Neutrophil (primary cell): Measurements from ENCODE around the gene MYD88.

ENCODE experiments used
- H3K27ac ChIP-seq: fragments of 200-600 bp; sonication (generic); 2 replicates; pipeline ENCODE4 v1.5.1; 2016; ENCODE audit warnings: mild to moderate bottlenecking, moderate library complexity
- H3K27me3 ChIP-seq: fragments of 200-600 bp; sonication (generic); 2 replicates; pipeline ENCODE4 v1.6.0; 2016; ENCODE audit warnings: mild to moderate bottlenecking
- H3K36me3 ChIP-seq: fragments of 200-600 bp; sonication (generic); 2 replicates; pipeline ENCODE4 v1.5.1; 2017
- H3K4me1 ChIP-seq, 2 experiments: fragments of 200-600 bp in 1 of 2; sonication (generic) in 1 of 2; 1 replicate in 1 of 2; 2 replicates in 1 of 2; pipeline versions ENCODE4 v1.5.1 to v1.6.1; 2013 to 2016; ENCODE audit warnings: low read depth in 1 of 2, low read length in 1 of 2, mild to moderate bottlenecking in 1 of 2, moderate library complexity in 1 of 2; ENCODE audit not compliant: control insufficient read depth in 1 of 2, insufficient read depth in 1 of 2
- H3K4me3 ChIP-seq, 2 experiments: fragments of 200-600 bp in 1 of 2; sonication (generic) in 1 of 2; 1 replicate in 1 of 2; 2 replicates in 1 of 2; pipeline ENCODE4 v1.5.1; 2013 to 2016; ENCODE audit warnings: low read depth in 1 of 2, low read length in 1 of 2, mild to moderate bottlenecking in 1 of 2, moderate library complexity in 1 of 2
- H3K9me3 ChIP-seq: fragments of 200-600 bp; sonication (generic); 2 replicates; pipeline ENCODE4 v1.5.1; 2016
- TF ChIP-seq, protein P1 (sequence below): fragments of 200-600 bp; sonication (generic); IDR thresholded peaks from 2 replicates; pipeline ENCODE4 v1.5.1; 2016; ENCODE audit warnings: antibody characterized with exemption

Gene MYD88

GRCh38 chr3:38114875-38115644, 23.4 kb upstream of the MYD88 start:
- H3K27me3 ChIP-seq, result no peaks in the 10 kb centered on the region
- H3K4me1 ChIP-seq, result peaks cover 26 to 27% of the 10 kb centered on the region in 2 experiments
- H3K27ac ChIP-seq, result no peak overlapping the region
- H3K9me3 ChIP-seq, result no peaks in the 10 kb centered on the region
- TF ChIP-seq, protein P1, sequence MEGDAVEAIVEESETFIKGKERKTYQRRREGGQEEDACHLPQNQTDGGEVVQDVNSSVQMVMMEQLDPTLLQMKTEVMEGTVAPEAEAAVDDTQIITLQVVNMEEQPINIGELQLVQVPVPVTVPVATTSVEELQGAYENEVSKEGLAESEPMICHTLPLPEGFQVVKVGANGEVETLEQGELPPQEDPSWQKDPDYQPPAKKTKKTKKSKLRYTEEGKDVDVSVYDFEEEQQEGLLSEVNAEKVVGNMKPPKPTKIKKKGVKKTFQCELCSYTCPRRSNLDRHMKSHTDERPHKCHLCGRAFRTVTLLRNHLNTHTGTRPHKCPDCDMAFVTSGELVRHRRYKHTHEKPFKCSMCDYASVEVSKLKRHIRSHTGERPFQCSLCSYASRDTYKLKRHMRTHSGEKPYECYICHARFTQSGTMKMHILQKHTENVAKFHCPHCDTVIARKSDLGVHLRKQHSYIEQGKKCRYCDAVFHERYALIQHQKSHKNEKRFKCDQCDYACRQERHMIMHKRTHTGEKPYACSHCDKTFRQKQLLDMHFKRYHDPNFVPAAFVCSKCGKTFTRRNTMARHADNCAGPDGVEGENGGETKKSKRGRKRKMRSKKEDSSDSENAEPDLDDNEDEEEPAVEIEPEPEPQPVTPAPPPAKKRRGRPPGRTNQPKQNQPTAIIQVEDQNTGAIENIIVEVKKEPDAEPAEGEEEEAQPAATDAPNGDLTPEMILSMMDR, result no peak
- H3K4me3 ChIP-seq, result no peak overlapping the region
- peaks cover 44% of the 10 kb centered on the region for H3K36me3 ChIP-seq

DNA sequence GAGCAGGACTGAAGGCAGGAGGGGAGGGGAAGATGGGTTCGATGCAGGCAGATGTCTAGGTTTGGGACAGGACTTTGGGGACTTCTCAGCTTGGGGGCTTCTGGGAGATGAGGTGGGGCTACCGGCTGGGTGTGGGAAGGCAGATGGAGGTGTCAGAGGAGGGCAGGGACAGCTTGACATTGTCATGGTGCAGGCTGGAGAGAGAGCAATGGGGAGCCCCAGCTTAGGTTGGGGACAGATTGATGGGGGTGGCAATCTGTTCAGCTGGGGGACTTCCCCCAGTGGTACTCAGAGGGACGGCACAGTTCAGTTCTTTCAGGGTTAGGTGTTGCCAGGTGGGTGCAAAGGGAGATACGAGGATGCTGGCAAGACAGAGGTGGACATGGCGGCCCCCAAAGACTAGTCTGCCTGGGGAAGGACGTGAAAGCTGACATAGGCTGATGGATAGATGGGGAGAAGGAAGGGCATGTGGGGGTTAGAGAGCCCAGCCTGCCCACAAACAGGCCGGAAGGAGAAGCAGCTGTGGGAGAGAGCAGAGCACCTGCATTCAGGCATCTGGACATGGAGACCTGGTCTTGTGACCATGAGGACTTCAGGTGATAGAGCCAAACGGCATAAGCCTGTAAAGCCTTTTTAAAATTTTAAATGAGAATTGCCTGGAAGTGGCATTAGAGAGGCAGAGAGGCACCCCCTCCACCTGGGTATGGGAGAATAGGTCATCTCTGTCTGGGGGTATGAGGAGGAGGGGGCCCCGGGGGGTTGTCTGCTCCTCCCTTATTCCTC, 22.6 kb upstream of the MYD88 start:
- Histone ChIP-seq H3K36me3 (peaks cover 52% of the 10 kb centered on the region), H3K27me3 (no peaks in the 10 kb centered on the region), H3K9me3 (no peaks in the 10 kb centered on the region), H3K4me1 (peaks cover 18 to 19% of the 10 kb centered on the region in 2 experiments), H3K4me3 (no peak overlapping the region), H3K27ac (no peak overlapping the region)
- TF ChIP-seq, protein P1, result no peak

DNA sequence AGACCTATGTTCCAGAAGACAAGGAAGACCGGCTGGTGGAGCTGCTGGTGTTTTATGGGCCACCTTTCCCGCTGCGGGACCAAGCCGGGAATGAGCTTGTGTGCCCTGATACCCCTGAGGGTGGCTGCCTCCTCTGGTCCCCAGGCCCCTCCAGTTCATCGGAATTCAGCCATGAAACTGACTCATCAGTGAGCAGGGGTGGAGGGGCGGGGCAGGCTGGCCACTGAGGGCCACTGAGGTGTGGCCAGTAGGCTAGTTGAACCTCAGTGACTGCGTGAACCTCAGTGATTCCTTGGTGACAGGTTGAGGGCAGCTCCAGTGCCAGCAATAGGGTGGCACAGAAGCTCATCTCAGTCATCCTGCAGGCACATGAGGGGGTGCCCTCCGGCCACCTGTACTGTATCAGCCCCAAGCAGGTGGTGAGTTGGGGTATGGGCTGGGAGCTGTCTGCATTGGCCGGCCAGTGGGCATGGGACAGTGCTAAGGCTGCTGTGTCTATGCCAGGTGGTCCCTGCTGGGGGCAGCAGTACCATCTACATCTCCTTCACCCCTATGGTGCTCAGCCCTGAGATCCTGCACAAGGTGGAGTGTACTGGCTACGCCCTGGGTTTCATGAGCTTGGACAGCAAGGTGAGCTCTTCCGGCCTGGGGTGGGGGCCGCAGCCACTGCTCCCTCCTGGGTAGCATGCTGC, 21.8 kb upstream of the MYD88 start:
- no peak overlapping the region for H3K27ac ChIP-seq
- H3K27me3 ChIP-seq, result no peaks in the 10 kb centered on the region
- no peak overlapping the region for H3K4me3 ChIP-seq
- peaks cover 60% of the 10 kb centered on the region for H3K36me3 ChIP-seq
- H3K9me3 ChIP-seq, result no peaks in the 10 kb centered on the region
- H3K4me1 ChIP-seq, result peaks cover 10 to 11% of the 10 kb centered on the region in 2 experiments
- TF ChIP-seq, protein P1, result no peak

DNA sequence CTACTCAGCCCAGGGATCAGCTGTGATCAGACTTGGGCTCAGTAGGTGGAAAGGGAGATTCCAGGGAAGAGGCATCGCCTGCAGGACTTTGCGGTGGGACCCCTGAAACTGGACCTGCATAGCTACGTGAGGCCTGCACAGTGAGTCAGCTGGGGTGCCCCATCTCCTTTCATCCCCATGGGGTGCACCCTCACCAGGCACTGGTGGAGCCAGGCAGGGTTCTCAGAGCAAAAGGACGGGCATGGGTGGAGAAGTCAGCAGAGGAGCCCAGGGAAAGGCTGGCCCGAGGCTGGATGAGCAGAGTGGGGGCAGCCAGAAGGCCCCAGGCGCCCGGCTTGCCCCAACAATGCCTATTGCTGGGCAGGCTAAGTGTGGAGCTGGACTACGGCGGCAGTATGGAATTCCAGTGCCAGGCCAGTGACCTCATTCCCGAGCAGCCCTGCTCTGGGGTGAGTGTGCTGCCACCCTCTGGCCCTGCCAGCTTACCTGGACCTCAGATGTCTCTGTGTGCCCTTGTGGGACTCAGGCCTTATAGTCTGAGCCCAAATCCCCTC, 21.2 kb upstream of the MYD88 start:
- no peaks in the 10 kb centered on the region for H3K27me3 ChIP-seq
- TF ChIP-seq, protein P1, result no peak
- peaks cover 4 to 5% of the 10 kb centered on the region in 2 experiments for H3K4me1 ChIP-seq
- H3K4me3 ChIP-seq, result no peak overlapping the region
- H3K27ac ChIP-seq, result peak overlapping the region; percentile 18
- H3K9me3 ChIP-seq, result no peaks in the 10 kb centered on the region
- peaks cover 66% of the 10 kb centered on the region for H3K36me3 ChIP-seq

DNA sequence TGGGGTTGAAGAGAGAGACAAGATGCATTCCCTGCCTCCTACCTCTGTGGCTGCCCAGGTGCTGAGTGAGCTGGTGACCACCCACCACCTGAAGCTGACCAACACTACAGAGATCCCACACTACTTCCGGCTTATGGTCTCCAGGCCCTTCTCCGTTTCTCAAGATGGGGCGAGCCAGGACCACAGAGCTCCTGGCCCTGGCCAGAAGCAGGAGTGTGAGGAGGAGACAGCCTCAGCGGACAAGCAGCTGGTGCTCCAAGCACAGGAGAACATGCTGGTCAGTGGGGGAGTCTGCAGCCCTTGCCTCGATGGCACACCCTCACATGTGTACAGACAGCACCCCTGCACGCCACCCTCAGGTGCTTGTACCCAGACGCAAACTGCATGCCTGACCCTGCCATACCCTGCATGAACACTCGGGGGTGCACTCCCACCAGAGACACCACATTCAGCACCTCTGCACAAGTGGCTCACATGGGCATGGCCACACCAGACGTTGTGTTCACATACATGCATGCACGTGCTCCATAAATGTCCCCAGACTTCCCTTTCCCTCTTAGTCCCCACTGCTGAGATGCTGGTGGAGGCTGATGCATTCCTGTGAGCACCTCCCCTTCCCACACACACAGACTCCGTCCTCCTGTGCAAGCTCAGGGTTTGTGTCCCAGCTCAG, 20.6 kb upstream of the MYD88 start:
- Histone ChIP-seq H3K4me3 (no peak overlapping the region), H3K9me3 (no peaks in the 10 kb centered on the region), H3K27me3 (no peaks in the 10 kb centered on the region), H3K36me3 (peaks cover 72% of the 10 kb centered on the region), H3K27ac (peak overlapping the region; percentile 43), H3K4me1 (peaks cover 3 to 4% of the 10 kb centered on the region in 2 experiments)
- TF ChIP-seq, protein P1, result peak; percentile 68
